ENCODE data around the gene SLC39A9. TPM values are rescaled to one million over a fixed set of nuclear protein-coding genes. Genes with fewer than 3 reads are reported as not detected.
"Not testable (repeated sequence)": the region's sequence is repeated elsewhere in the genome, so short reads cannot be mapped to it uniquely, and the experiment has no call there.

SLC39A9 gene
- total RNA-seq, 8 experiments from 2014 or later: 46.5 to 107 (median 65.0) TPM

DNA sequence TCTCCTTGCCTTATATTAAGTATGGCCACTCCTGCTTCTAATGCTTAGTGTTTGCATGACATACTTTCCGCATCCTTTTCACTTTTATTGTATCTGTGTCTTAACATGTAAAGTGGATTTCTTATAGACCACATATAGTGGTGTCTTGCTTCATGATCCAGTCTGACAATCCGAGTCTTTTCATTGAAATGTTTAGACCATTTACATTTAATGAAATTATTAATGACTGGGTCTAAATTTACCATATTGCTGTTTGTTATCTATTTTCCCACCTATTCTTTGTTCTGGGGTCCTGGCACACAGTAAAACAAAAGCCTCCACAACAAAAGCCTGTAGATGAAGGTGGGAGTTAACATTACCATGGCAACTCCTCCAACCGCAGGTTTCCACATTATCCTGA is 23.3 kb upstream of the SLC39A9 start:
- ATAC-seq (replicated peaks in 6 of 8): no peak
- 60 to 100% (median 78%) methylated on average over 1 to 3 of the region's 3 CpGs for WGBS, 10 experiments
- Histone ChIP-seq H3K4me1 (replicated peaks in 1 of 2) (no peaks in the 10 kb centered on the region), H3K4me3 (no peak overlapping the region), H3K27ac (no peak overlapping the region)
- in situ Hi-C loops (cut with MboI; ENCODE audit: low pct_unique_long_range_greater_than_20kb in 2 of 9, low sequenced_read_pairs in 9 of 9, unreplicated experiment in 9 of 9): no loop called here

GRCh38 chr14:69375722-69376121 is 22.8 kb upstream of the SLC39A9 start:
- no peak overlapping the region for H3K4me3 ChIP-seq
- 95 to 100% (median 96%) methylated on average over 2 to 5 of the region's 5 CpGs for WGBS, 10 experiments
- in situ Hi-C loops (cut with MboI; ENCODE audit: low pct_unique_long_range_greater_than_20kb in 2 of 9, low sequenced_read_pairs in 9 of 9, unreplicated experiment in 9 of 9): no loop called here
- no peak overlapping the region for H3K27ac ChIP-seq
- no peaks in the 10 kb centered on the region for H3K4me1 ChIP-seq (replicated peaks in 1 of 2)
- ATAC-seq (replicated peaks in 6 of 8): no peak

DNA sequence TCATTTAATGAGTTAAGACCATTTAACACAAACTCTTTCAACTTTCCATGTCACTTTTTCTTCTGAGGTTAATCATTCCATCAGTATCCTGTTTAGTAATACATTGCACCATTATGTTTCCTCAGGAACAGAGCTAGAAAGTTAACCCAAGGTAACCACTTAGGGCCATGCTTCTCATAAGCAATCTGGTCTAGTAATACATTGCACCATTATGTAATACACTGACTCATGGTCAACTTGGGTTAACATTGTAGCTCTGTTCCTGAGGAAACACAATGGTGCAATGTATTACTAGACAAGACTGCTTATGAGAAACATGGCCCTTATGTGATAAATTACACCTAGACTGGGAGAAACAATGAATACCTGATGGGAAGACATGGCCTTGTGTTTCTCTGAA is 22.1 kb upstream of the SLC39A9 start:
- H3K4me3 ChIP-seq: no peak overlapping the region
- no peaks in the 10 kb centered on the region for H3K4me1 ChIP-seq (replicated peaks in 1 of 2)
- no peak for ATAC-seq (replicated peaks in 6 of 8)
- H3K27ac ChIP-seq: no peak overlapping the region
- in situ Hi-C loops (cut with MboI; ENCODE audit: low pct_unique_long_range_greater_than_20kb in 2 of 9, low sequenced_read_pairs in 9 of 9, unreplicated experiment in 9 of 9): no loop called here

DNA sequence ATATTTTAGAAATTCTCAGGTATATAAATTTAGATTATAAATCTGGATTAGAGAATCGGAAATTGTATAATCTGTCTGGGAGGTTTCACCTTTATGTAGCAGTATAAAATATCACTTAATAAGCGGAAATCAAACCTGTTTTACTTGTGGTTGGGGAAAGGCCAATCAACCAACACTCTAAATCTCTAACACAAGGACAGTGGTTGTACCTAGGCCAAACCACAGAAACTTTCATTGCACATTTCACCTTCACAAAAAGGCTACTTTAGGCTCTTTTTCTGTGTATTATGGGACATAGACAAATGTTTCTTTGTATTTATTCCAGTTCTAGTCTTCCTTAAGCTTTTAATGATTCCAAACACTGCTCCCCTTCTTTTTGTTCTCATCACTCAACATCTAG is 20.2 kb upstream of the SLC39A9 start:
- in situ Hi-C loops (cut with MboI; ENCODE audit: low pct_unique_long_range_greater_than_20kb in 2 of 9, low sequenced_read_pairs in 9 of 9, unreplicated experiment in 9 of 9): no loop called here
- Histone ChIP-seq H3K27ac (no peak overlapping the region), H3K4me3 (no peak overlapping the region), H3K4me1 (replicated peaks in 1 of 2) (no peaks in the 10 kb centered on the region)
- no peak for ATAC-seq (replicated peaks in 6 of 8)
- 80 to 100% (median 100%) methylated on average over 1 to 2 of the region's 2 CpGs; no CpG with 5 or more reads in 1 of the 10 experiments for WGBS, 10 experiments

- H3K4me1 ChIP-seq (replicated peaks in 1 of 2): no peaks in the 10 kb centered on the region
- in situ Hi-C loops (cut with MboI; ENCODE audit: low pct_unique_long_range_greater_than_20kb in 2 of 9, low sequenced_read_pairs in 9 of 9, unreplicated experiment in 9 of 9): no loop called here
- WGBS, 10 experiments: 86 to 100% (median 100%) methylated on average over 1 to 3 of the region's 3 CpGs; no CpG with 5 or more reads in 5 of the 10 experiments
Measured at GRCh38 chr14:69387311-69387710, 11.2 kb upstream of the SLC39A9 start.

DNA sequence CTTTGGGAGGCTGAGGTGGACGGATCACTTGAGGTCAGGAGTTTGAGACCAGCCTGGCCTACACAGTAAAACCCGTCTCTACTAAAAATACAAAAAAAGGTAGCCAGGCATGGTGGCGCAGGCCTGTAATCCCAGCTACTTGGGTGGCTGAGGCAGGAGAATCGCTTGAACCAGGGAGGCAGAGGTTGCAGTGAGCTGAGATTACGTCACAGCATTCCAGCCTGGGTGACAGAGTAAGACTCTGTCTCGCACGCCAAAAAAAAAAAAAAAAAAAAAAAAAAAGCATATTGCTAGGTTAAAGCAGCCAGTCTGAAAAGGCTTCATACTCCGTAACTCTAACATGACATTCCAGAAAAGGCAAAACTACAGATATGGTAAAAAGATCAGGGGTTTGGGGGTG is 7.1 kb upstream of the SLC39A9 start:
- WGBS, 10 experiments: 55 to 100% (median 90%) methylated on average over 1 to 7 of the region's 8 CpGs

More at GRCh38 chr14:69387311-69387710, 11.2 kb upstream of the SLC39A9 start:
- ATAC-seq (replicated peaks in 6 of 8): peak in 2 of 8 experiments; percentile 53 to 68
- Histone ChIP-seq H3K27ac (no peak overlapping the region), H3K4me3 (no peak overlapping the region)

GRCh38 chr14:69392481-69392880 is 6.0 kb upstream of the SLC39A9 start:
- in situ Hi-C loops (cut with MboI; ENCODE audit: low pct_unique_long_range_greater_than_20kb in 2 of 9, low sequenced_read_pairs in 9 of 9, unreplicated experiment in 9 of 9): no loop called here

More for the DNA sequence above, 7.1 kb upstream of the SLC39A9 start:
- H3K4me1 ChIP-seq (replicated peaks in 1 of 2): peaks cover 7 to 11% of the 10 kb centered on the region in 2 donors
- H3K27ac ChIP-seq; ATAC-seq (replicated peaks in 6 of 8); in situ Hi-C loops (cut with MboI; ENCODE audit: low pct_unique_long_range_greater_than_20kb in 2 of 9, low sequenced_read_pairs in 9 of 9, unreplicated experiment in 9 of 9); H3K4me3 ChIP-seq: not testable (repeated sequence)

GRCh38 chr14:69395929-69396328 is 2.6 kb upstream of the SLC39A9 start:
- Histone ChIP-seq H3K4me3 (peak overlapping the region in 2 of 5 donors; percentile 2 to 97), H3K27ac (peak overlapping the region in 1 of 2 donors; percentile 50), H3K4me1 (replicated peaks in 1 of 2) (peaks cover 26 to 29% of the 10 kb centered on the region in 2 donors)
- ATAC-seq (replicated peaks in 6 of 8): no peak
- WGBS, 10 experiments: 57 to 100% (median 78%) methylated on average over 1 to 4 of the region's 4 CpGs; no CpG with 5 or more reads in 3 of the 10 experiments
- in situ Hi-C loops (cut with MboI; ENCODE audit: low pct_unique_long_range_greater_than_20kb in 2 of 9, low sequenced_read_pairs in 9 of 9, unreplicated experiment in 9 of 9): no loop called here

More at GRCh38 chr14:69392481-69392880, 6.0 kb upstream of the SLC39A9 start:
- Histone ChIP-seq H3K4me3 (no peak overlapping the region), H3K27ac (no peak overlapping the region), H3K4me1 (replicated peaks in 1 of 2) (peaks cover 17% of the 10 kb centered on the region in 2 donors)
- ATAC-seq (replicated peaks in 6 of 8): no peak
- WGBS, 10 experiments: 67 to 100% (median 86%) methylated on average over 1 to 3 of the region's 3 CpGs; no CpG with 5 or more reads in 1 of the 10 experiments

DNA sequence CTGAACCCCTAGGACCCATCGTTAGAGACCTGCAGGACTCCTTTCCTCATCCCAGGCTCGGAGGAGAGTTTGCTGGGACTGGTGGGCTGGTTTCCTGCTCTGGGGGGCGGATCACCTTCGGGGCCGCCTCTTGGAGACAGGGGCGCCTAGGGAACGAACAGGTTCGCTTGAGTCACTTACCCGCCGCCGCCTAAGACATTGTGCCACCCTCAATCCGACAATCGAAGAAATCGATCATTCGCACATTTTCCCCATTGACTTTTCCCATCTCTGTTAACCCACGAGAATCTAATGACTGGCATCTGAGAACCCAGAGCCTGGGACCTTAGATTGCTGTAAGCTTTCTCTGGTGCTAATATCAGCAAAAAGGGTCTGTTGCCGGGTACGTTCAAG is 322 bp downstream of the SLC39A9 start:
- peaks cover 26 to 42% of the 10 kb centered on the region in 2 donors for H3K4me1 ChIP-seq (replicated peaks in 1 of 2)
- peak in 2 of 8 experiments; percentile 4 to 30 for ATAC-seq (replicated peaks in 6 of 8)
- 0 to 5% (median 0%) methylated on average over 1 to 7 of the region's 18 CpGs; no CpG with 5 or more reads in 4 of the 10 experiments for WGBS, 10 experiments
- peak overlapping the region; percentile 59 to 97 (median 87) for H3K4me3 ChIP-seq
- in situ Hi-C loops (cut with MboI; ENCODE audit: low pct_unique_long_range_greater_than_20kb in 2 of 9, low sequenced_read_pairs in 9 of 9, unreplicated experiment in 9 of 9): no loop called here
- peak overlapping the region; percentile 97 to 98 for H3K27ac ChIP-seq

DNA sequence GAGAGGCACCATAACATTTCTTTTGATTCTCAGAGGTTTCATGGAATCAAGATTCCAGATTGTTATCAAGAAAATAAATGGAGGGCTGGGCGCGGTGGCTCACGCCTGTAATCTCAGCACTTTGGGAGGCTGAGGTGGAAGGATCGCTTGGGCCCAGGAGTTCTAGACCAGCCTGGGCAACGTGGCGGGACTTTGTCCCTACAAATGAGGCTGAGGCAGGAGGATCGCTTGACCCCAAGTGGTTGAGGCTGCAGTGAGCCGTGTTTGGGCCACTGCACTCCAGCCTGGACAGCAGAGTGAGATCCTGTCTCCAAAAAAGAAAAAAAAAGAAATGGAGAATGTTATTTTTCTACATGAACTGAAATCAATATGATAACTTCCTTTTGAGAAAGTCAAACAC is 1.3 kb downstream of the SLC39A9 start:
- no peak for ATAC-seq (replicated peaks in 6 of 8)

GRCh38 chr14:69400154-69400553 is 1.7 kb downstream of the SLC39A9 start:
- ATAC-seq (replicated peaks in 6 of 8): no peak
- H3K4me1 ChIP-seq (replicated peaks in 1 of 2): peaks cover 26 to 41% of the 10 kb centered on the region in 2 donors
- no peak overlapping the region for H3K27ac ChIP-seq
- H3K4me3 ChIP-seq: peak overlapping the region; percentile 59 to 97 (median 87)
- in situ Hi-C loops (cut with MboI; ENCODE audit: low pct_unique_long_range_greater_than_20kb in 2 of 9, low sequenced_read_pairs in 9 of 9, unreplicated experiment in 9 of 9): no loop called here
- WGBS, 10 experiments: 53 to 96% (median 81%) methylated on average over 1 to 6 of the region's 6 CpGs

More for the DNA sequence above, 1.3 kb downstream of the SLC39A9 start:
- in situ Hi-C loops (cut with MboI; ENCODE audit: low pct_unique_long_range_greater_than_20kb in 2 of 9, low sequenced_read_pairs in 9 of 9, unreplicated experiment in 9 of 9): no loop called here
- Histone ChIP-seq H3K27ac (no peak overlapping the region), H3K4me3 (peak overlapping the region; percentile 59 to 97 (median 87)), H3K4me1 (replicated peaks in 1 of 2) (peaks cover 26 to 42% of the 10 kb centered on the region in 2 donors)
- 75 to 100% (median 87%) methylated on average over 1 to 8 of the region's 8 CpGs; no CpG with 5 or more reads in 2 of the 10 experiments for WGBS, 10 experiments

DNA sequence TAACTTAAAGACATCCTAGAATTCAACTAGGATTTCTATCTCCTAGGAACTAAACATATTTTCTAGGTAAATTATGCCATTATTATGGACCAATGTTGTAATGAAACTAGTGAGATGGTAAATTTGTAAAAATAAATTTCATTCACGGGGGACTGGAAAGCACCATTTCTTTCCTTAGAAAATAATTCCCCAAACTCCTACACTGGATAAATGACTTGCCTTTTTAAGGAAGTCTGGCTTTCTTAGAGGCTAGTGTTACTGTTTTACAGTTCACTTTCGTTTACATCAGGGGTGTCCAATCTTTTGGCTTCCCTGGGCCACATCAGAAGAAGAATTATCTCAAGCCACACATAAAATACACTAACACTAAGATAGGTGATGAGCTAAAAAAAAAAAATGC is 3.3 kb downstream of the SLC39A9 start:
- Histone ChIP-seq H3K27ac (no peak overlapping the region), H3K4me3 (peak overlapping the region in 2 of 5 donors; percentile 70 to 97), H3K4me1 (replicated peaks in 1 of 2) (peaks cover 14 to 27% of the 10 kb centered on the region in 2 donors)
- in situ Hi-C loops (cut with MboI; ENCODE audit: low pct_unique_long_range_greater_than_20kb in 2 of 9, low sequenced_read_pairs in 9 of 9, unreplicated experiment in 9 of 9): no loop called here
- WGBS, 10 experiments: 14 to 100% (median 81%) methylated on average over 1 to 2 of the region's 2 CpGs; no CpG with 5 or more reads in 2 of the 10 experiments
- no peak for ATAC-seq (replicated peaks in 6 of 8)

DNA sequence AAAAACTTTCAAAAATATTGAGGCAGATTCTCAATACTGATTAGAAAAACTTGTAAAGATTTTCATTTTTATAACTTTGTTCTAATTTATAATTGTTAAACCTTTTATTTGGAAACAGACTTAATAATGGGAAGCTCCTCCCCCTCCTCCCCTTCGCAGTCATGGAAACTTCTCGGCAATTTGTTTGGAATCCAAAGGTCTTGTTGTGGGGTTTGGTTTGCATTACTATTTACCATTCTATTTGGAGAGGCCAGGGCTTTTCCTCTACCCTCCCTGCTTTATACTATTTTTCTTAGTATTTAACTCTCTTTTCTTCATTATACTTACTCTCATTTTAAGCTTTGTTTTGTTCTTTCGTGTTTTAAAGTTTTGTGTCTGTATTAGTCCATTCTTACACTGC is 6.0 kb downstream of the SLC39A9 start:
- ATAC-seq (replicated peaks in 6 of 8): no peak
- 79 to 100% (median 93%) methylated on average over 1 to 3 of the region's 3 CpGs for WGBS, 10 experiments
- in situ Hi-C loops (cut with MboI; ENCODE audit: low pct_unique_long_range_greater_than_20kb in 2 of 9, low sequenced_read_pairs in 9 of 9, unreplicated experiment in 9 of 9): no loop called here

GRCh38 chr14:69404883-69405282 is 6.4 kb downstream of the SLC39A9 start:
- ATAC-seq (replicated peaks in 6 of 8): no peak
- peaks cover 5 to 21% of the 10 kb centered on the region in 2 donors for H3K4me1 ChIP-seq (replicated peaks in 1 of 2)

More for the DNA sequence above, 6.0 kb downstream of the SLC39A9 start:
- Histone ChIP-seq H3K4me3 (no peak overlapping the region), H3K27ac (no peak overlapping the region), H3K4me1 (replicated peaks in 1 of 2) (peaks cover 9 to 24% of the 10 kb centered on the region in 2 donors)

More at GRCh38 chr14:69404883-69405282, 6.4 kb downstream of the SLC39A9 start:
- Histone ChIP-seq H3K27ac (no peak overlapping the region), H3K4me3 (no peak overlapping the region)
- in situ Hi-C loops (cut with MboI; ENCODE audit: low pct_unique_long_range_greater_than_20kb in 2 of 9, low sequenced_read_pairs in 9 of 9, unreplicated experiment in 9 of 9): no loop called here
- 80 to 100% (median 94%) methylated on average over 1 to 5 of the region's 5 CpGs for WGBS, 10 experiments

All from motor neuron (in vitro differentiated cells).